ENCODE results near the gene RBM47. TPM values are rescaled to one million over a fixed set of nuclear protein-coding genes. Genes with fewer than 3 reads are reported as not detected.

RBM47 gene
- total RNA-seq, 1 donor from 2014 or later, result 0.98 TPM

GRCh38 chr4:40481977-40482376 is 147.7 kb downstream of the RBM47 start:
- H3K4me3 Mint-ChIP-seq (ENCODE audit: unreplicated experiment), result no peak overlapping the region
- TF ChIP-seq, protein P1, sequence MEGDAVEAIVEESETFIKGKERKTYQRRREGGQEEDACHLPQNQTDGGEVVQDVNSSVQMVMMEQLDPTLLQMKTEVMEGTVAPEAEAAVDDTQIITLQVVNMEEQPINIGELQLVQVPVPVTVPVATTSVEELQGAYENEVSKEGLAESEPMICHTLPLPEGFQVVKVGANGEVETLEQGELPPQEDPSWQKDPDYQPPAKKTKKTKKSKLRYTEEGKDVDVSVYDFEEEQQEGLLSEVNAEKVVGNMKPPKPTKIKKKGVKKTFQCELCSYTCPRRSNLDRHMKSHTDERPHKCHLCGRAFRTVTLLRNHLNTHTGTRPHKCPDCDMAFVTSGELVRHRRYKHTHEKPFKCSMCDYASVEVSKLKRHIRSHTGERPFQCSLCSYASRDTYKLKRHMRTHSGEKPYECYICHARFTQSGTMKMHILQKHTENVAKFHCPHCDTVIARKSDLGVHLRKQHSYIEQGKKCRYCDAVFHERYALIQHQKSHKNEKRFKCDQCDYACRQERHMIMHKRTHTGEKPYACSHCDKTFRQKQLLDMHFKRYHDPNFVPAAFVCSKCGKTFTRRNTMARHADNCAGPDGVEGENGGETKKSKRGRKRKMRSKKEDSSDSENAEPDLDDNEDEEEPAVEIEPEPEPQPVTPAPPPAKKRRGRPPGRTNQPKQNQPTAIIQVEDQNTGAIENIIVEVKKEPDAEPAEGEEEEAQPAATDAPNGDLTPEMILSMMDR (IDR thresholded peaks at IDR 0.05; ENCODE audit: partially characterized antibody, unreplicated experiment), result no peak
- H3K4me1 Mint-ChIP-seq (ENCODE audit: low read depth, unreplicated experiment), result peaks cover 7% of the 10 kb centered on the region
- no peak overlapping the region for H3K27ac Mint-ChIP-seq (ENCODE audit: unreplicated experiment)
- no peaks in the 10 kb centered on the region for H3K27me3 Mint-ChIP-seq (ENCODE audit: unreplicated experiment)
- H3K9me3 Mint-ChIP-seq (ENCODE audit: unreplicated experiment), result peaks cover 1% of the 10 kb centered on the region
- DNase-seq, result no peak
- no peaks in the 10 kb centered on the region for H3K36me3 Mint-ChIP-seq (ENCODE audit: unreplicated experiment)

GRCh38 chr4:40480291-40480690 is 149.4 kb downstream of the RBM47 start:
- Mint-ChIP-seq H3K27me3 (ENCODE audit: unreplicated experiment) (no peaks in the 10 kb centered on the region), H3K4me3 (ENCODE audit: unreplicated experiment) (no peak overlapping the region), H3K4me1 (ENCODE audit: low read depth, unreplicated experiment) (peaks cover 7% of the 10 kb centered on the region), H3K9me3 (ENCODE audit: unreplicated experiment) (no peaks in the 10 kb centered on the region), H3K36me3 (ENCODE audit: unreplicated experiment) (no peaks in the 10 kb centered on the region), H3K27ac (ENCODE audit: unreplicated experiment) (no peak overlapping the region)
- TF ChIP-seq, protein P1 (IDR thresholded peaks at IDR 0.05; ENCODE audit: partially characterized antibody, unreplicated experiment), result no peak
- DNase-seq, result no peak

- Mint-ChIP-seq H3K9me3 (ENCODE audit: unreplicated experiment) (no peaks in the 10 kb centered on the region), H3K27me3 (ENCODE audit: unreplicated experiment) (no peaks in the 10 kb centered on the region), H3K27ac (ENCODE audit: unreplicated experiment) (no peak overlapping the region), H3K36me3 (ENCODE audit: unreplicated experiment) (no peaks in the 10 kb centered on the region), H3K4me3 (ENCODE audit: unreplicated experiment) (no peak overlapping the region), H3K4me1 (ENCODE audit: low read depth, unreplicated experiment) (peaks cover 6% of the 10 kb centered on the region)
- TF ChIP-seq, protein P1 (IDR thresholded peaks at IDR 0.05; ENCODE audit: partially characterized antibody, unreplicated experiment), result no peak
- DNase-seq, result no peak
Measured at GRCh38 chr4:40479378-40479777, 150.3 kb downstream of the RBM47 start.

- no peak overlapping the region for H3K27ac Mint-ChIP-seq (ENCODE audit: unreplicated experiment)
- H3K4me1 Mint-ChIP-seq (ENCODE audit: low read depth, unreplicated experiment), result no peaks in the 10 kb centered on the region
- no peak overlapping the region for H3K4me3 Mint-ChIP-seq (ENCODE audit: unreplicated experiment)
- H3K9me3 Mint-ChIP-seq (ENCODE audit: unreplicated experiment), result no peaks in the 10 kb centered on the region
- peaks cover 1% of the 10 kb centered on the region for H3K27me3 Mint-ChIP-seq (ENCODE audit: unreplicated experiment)
- TF ChIP-seq, protein P1 (IDR thresholded peaks at IDR 0.05; ENCODE audit: partially characterized antibody, unreplicated experiment), result no peak
- no peaks in the 10 kb centered on the region for H3K36me3 Mint-ChIP-seq (ENCODE audit: unreplicated experiment)
- no peak for DNase-seq
Measured at GRCh38 chr4:40475609-40476008, 154.1 kb downstream of the RBM47 start.

GRCh38 chr4:40473578-40474388 is 155.9 kb downstream of the RBM47 start:
- no peaks in the 10 kb centered on the region for H3K9me3 Mint-ChIP-seq (ENCODE audit: unreplicated experiment)
- TF ChIP-seq, protein P1 (IDR thresholded peaks at IDR 0.05; ENCODE audit: partially characterized antibody, unreplicated experiment), result no peak
- H3K4me3 Mint-ChIP-seq (ENCODE audit: unreplicated experiment), result no peak overlapping the region
- H3K36me3 Mint-ChIP-seq (ENCODE audit: unreplicated experiment), result no peaks in the 10 kb centered on the region
- DNase-seq, result no peak
- H3K27ac Mint-ChIP-seq (ENCODE audit: unreplicated experiment), result no peak overlapping the region
- no peaks in the 10 kb centered on the region for H3K4me1 Mint-ChIP-seq (ENCODE audit: low read depth, unreplicated experiment)
- peaks cover 1% of the 10 kb centered on the region for H3K27me3 Mint-ChIP-seq (ENCODE audit: unreplicated experiment)

Data from glutamatergic neuron (in vitro differentiated cells).